ENCODE measurements around the gene CBLN3. TPM values are rescaled to one million over a fixed set of nuclear protein-coding genes. Genes with fewer than 3 reads are reported as not detected.
A peak's percentile ranks its signal among the peaks of the same experiment; 100 is the strongest.

Gene CBLN3
- total RNA-seq, 3 donors from 2014 or later = 2.2 to 3.9 (median 2.6) TPM

- no peak for ATAC-seq
- H3K4me1 ChIP-seq (ENCODE audit: low read depth) = peaks cover 18% of the 10 kb centered on the region
Measured at GRCh38 chr14:24399999-24400718, 29.3 kb downstream of the CBLN3 start.

GRCh38 chr14:24399447-24399822 lies 30.0 kb downstream of the CBLN3 start:
- Histone ChIP-seq H3K4me1 (ENCODE audit: low read depth) (peaks cover 18% of the 10 kb centered on the region), H3K4me3 (peak overlapping the region; percentile 36), H3K36me3 (ENCODE audit: low read depth) (no peaks in the 10 kb centered on the region), H3K9me3 (no peaks in the 10 kb centered on the region)
- intact Hi-C loops (cut with DNase I, micrococcal nuclease) = no loop called here
- TF ChIP-seq CTCF (IDR thresholded peaks at IDR 0.05) = no peak
- DNase-seq (peak; percentile 51 to 60 (median 56)), ATAC-seq (peak; percentile 65)

More at GRCh38 chr14:24399999-24400718, 29.3 kb downstream of the CBLN3 start:
- intact Hi-C loops (cut with DNase I, micrococcal nuclease) = no loop called here
- TF ChIP-seq CTCF (IDR thresholded peaks at IDR 0.05) = no peak
- DNase-seq = no peak
- Histone ChIP-seq H3K36me3 (ENCODE audit: low read depth) (no peaks in the 10 kb centered on the region), H3K4me3 (no peak overlapping the region), H3K9me3 (no peaks in the 10 kb centered on the region)

- DNase-seq (peak; percentile 62 to 76 (median 75)), ATAC-seq (peak; percentile 80)
- intact Hi-C loops (cut with DNase I, micrococcal nuclease) = no loop called here
- H3K36me3 ChIP-seq (ENCODE audit: low read depth) = no peaks in the 10 kb centered on the region
- TF ChIP-seq CTCF (IDR thresholded peaks at IDR 0.05) = no peak
- peak within 1 kb of the TSS; percentile 36 for H3K4me3 ChIP-seq
- no peaks in the 10 kb centered on the region for H3K9me3 ChIP-seq
- H3K4me1 ChIP-seq (ENCODE audit: low read depth) = peaks cover 18% of the 10 kb centered on the region
Measured at GRCh38 chr14:24398653-24399446, 30.6 kb downstream of the CBLN3 start, which contains the start of gene NYNRIN. TSS of gene NYNRIN (plus strand) at chr14:24399003. CDS start at chr14:24399247, 244 bp downstream.

- H3K36me3 ChIP-seq (ENCODE audit: low read depth) = no peaks in the 10 kb centered on the region
- TF ChIP-seq CTCF (IDR thresholded peaks at IDR 0.05) = no peak
- intact Hi-C loops (cut with DNase I, micrococcal nuclease) = no loop called here
- no peak overlapping the region for H3K4me3 ChIP-seq
- no peaks in the 10 kb centered on the region for H3K9me3 ChIP-seq
- DNase-seq (peak; percentile 56 to 60 (median 58)), ATAC-seq (peak; percentile 75)
- H3K4me1 ChIP-seq (ENCODE audit: low read depth) = peaks cover 18% of the 10 kb centered on the region
Measured at GRCh38 chr14:24398293-24398652, 31.2 kb downstream of the CBLN3 start.

GRCh38 chr14:24397639-24398292 lies 31.7 kb downstream of the CBLN3 start:
- Histone ChIP-seq H3K4me3 (no peak overlapping the region), H3K4me1 (ENCODE audit: low read depth) (peaks cover 18% of the 10 kb centered on the region), H3K36me3 (ENCODE audit: low read depth) (no peaks in the 10 kb centered on the region), H3K9me3 (no peaks in the 10 kb centered on the region)
- peak in 1 of 3 donors; percentile 38 for DNase-seq
- intact Hi-C loops (cut with DNase I, micrococcal nuclease) = no loop called here
- no peak for ATAC-seq
- no peak for TF ChIP-seq CTCF (IDR thresholded peaks at IDR 0.05)
